SK-N-MC (cell line): ENCODE results near the gene HMGCS1.

Source experiments
- DNase-seq: peaks from one replicate; pipeline ENCODE4 v3.0.0-alpha.2; 2011; ENCODE audit warnings: low read depth, low spot score
- H3K27ac ChIP-seq: fragments of 200-600 bp; sonication (generic); 2 replicates; pipeline ENCODE4 v1.5.1; 2016; ENCODE audit warnings: mixed run types
- H3K36me3 ChIP-seq: fragments of 200-600 bp; sonication (generic); 2 replicates; pipeline ENCODE4 v1.6.1; 2017; ENCODE audit warnings: antibody characterized with exemption, low read length, mixed read lengths; ENCODE audit not compliant: insufficient read depth
- H3K4me3 ChIP-seq: fragments of 200-600 bp; sonication (generic); 2 replicates; pipeline ENCODE4 v1.5.1; 2016
- H3K9ac ChIP-seq: fragments of 200-600 bp; sonication (generic); 2 replicates; pipeline ENCODE4 v1.8.0; 2017; ENCODE audit warnings: mixed run types, mixed read lengths; ENCODE audit not compliant: insufficient read length
- H3K9me3 ChIP-seq: fragments of 200-600 bp; sonication (generic); 2 replicates; pipeline ENCODE4 v1.6.1; 2017; ENCODE audit warnings: low read depth, mild to moderate bottlenecking, antibody characterized with exemption, low read length, moderate library complexity, mixed read lengths
- EZH2 ChIP-seq: fragments of 200-600 bp; sonication (generic); IDR thresholded peaks from one replicate; pipeline ENCODE4 v1.6.1; 2017; ENCODE audit warnings: antibody characterized with exemption
- FOXP2 ChIP-seq: optimal IDR thresholded peaks from 2 replicates; pipeline ENCODE3; 2011; ENCODE audit warnings: mild to moderate bottlenecking, moderate library complexity; ENCODE audit not compliant: insufficient read depth; ENCODE audit errors: extremely low read length, control extremely low read depth
- POLR2AphosphoS5 ChIP-seq: IDR thresholded peaks from 2 replicates; pipeline ENCODE4 v1.6.1; 2012; ENCODE audit warnings: mild to moderate bottlenecking, low read depth, low read length, borderline replicate concordance

The HMGCS1 gene

DNA sequence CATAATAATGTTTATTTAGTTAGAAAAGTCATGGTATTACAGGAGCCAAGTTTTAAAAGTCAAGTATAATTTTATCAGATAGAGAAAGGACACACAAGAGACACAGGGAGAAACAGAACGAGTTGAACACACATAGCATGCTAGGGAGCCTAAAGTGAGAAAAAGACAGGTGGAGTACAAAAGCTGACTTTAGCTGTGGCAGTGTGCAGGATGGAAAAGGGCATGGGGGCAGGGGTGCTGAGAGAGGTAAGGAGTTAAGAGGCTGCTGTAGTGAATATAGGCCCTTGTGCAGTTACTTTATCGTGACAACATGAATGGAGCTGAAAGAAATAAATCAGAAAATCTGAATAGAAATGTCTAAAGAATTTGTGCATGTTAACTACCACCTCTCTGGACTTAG lies 18.0 kb downstream of the HMGCS1 start:
- TF ChIP-seq FOXP2 (no peak), POLR2AphosphoS5 (no peak)
- no peak for DNase-seq
- Histone ChIP-seq H3K36me3 (peaks cover 94% of the 10 kb centered on the region), H3K9me3 (no peaks in the 10 kb centered on the region), H3K9ac (no peak overlapping the region), H3K4me3 (no peak overlapping the region), H3K27ac (no peak overlapping the region)

DNA sequence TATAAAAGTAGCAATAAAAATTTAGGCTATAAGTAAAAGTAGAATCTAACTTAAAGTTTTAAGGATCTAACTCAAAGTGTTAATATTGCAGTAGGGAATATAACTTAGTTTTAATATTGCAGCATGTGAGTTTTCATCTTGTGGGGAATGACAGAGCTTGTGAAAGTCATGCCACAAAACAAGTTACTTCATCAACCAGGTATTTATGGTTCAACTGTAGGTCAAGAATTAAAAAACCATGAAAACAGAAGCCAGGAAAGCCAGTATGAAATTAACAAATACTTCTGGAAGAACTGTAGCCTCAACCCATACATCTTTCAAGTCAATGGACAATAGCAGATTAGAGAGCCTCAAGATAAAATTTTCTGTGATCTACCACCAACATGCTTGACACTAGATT lies 19.0 kb downstream of the HMGCS1 start:
- Histone ChIP-seq H3K9me3 (no peaks in the 10 kb centered on the region), H3K36me3 (peaks cover 96% of the 10 kb centered on the region), H3K9ac (no peak overlapping the region), H3K4me3 (no peak overlapping the region), H3K27ac (no peak overlapping the region)
- TF ChIP-seq POLR2AphosphoS5 (no peak), EZH2 (no peak), FOXP2 (no peak)
- DNase-seq: no peak

DNA sequence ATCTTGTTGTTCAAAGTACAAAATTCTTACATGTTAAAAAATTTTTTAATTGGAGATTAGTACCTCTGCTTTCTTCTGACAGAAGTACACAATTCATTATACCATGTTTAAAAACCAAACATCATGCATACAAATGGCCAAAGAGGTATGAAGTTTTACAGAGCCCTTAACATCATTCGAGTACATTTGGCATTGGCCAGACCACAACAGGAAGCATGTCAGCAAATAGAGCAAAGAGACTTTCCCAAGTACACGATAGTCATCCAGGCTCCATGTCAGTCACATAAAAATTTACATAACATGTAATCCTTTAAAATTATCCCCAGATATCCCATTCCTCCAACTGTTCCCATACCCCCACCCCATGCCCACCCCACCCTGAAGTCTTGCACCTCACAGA lies 22.5 kb downstream of the HMGCS1 start:
- Histone ChIP-seq H3K4me3 (no peak overlapping the region), H3K27ac (peak overlapping the region; percentile 30; the same call in 1 of the 2 replicates), H3K9ac (no peak overlapping the region), H3K36me3 (peaks cover 91% of the 10 kb centered on the region), H3K9me3 (no peaks in the 10 kb centered on the region)
- TF ChIP-seq EZH2 (no peak), FOXP2 (no peak), POLR2AphosphoS5 (no peak)
- no peak for DNase-seq

DNA sequence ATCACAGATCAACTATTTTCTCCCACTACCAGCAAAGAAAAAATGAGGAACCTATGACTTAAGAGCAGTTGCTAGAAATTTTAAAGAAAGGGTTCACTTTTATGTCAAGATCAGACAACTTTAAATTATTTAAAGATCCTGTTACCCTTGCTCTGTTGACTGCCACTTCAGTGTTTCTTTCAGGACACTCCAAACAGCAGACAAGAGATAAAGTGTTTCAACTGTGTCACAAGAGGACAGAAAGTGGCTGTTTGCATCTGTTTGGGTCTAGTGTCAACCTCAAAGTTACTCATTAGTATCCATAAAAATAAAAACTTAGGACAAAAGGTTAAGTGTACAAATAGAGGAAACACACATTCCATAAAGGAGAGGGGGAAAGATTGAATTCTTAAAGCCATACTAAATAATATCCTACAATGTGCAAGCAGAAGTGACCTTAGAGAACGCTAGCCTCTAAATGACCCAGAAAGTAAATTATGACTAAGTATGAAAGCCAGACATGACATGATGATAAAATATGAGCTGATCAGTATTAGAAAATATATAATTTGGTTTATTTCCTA lies 24.9 kb downstream of the HMGCS1 start:
- H3K4me3 ChIP-seq: no peak overlapping the region
- no peak for TF ChIP-seq EZH2
- TF ChIP-seq POLR2AphosphoS5: no peak
- TF ChIP-seq FOXP2: no peak
- H3K9ac ChIP-seq: no peak overlapping the region
- no peak overlapping the region for H3K27ac ChIP-seq
- no peaks in the 10 kb centered on the region for H3K9me3 ChIP-seq
- no peak for DNase-seq
- peaks cover 67% of the 10 kb centered on the region for H3K36me3 ChIP-seq

DNA sequence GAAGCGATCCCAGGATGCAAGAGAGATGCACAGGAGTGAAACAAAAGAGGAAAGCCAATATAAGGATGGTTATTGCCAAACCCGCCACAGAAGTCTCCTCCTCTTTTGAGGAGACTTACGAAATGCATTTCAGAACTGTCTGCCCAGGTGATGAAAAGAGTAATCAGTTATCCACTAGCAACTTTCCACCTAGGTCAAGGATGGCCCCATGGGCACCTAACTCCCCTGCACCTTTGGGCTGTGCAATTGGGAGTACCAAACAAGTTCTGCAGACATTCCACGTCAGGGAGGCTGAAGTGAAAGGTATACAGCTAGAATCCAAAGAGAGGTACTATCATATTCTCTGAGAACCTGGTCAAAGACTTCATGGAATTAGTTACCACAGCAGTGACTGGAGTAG lies 25.7 kb downstream of the HMGCS1 start:
- Histone ChIP-seq H3K9me3 (no peaks in the 10 kb centered on the region), H3K4me3 (no peak overlapping the region), H3K36me3 (peaks cover 59% of the 10 kb centered on the region), H3K9ac (no peak overlapping the region), H3K27ac (no peak overlapping the region)
- DNase-seq: no peak
- TF ChIP-seq FOXP2 (no peak), EZH2 (no peak), POLR2AphosphoS5 (no peak)

DNA sequence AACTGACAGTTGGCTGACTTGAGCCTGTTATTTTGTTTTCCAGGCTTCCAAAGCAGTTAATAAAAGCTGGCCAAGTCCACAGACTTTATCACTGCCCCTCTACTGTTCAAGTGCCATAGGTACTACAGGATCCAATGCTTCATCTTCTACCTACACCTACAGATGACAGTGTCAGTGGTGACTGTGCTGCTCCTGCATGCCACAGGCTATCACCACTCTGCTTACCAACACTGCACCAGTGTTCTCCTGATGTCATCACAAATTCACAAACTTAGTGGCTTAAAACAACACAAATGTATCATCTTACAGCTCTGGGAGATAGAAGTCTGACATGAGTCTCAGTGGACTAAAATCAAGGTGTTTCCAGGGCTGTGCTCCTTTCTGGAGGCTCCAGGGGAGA lies 26.6 kb downstream of the HMGCS1 start:
- DNase-seq: no peak
- Histone ChIP-seq H3K9ac (no peak overlapping the region), H3K9me3 (no peaks in the 10 kb centered on the region), H3K4me3 (no peak overlapping the region), H3K36me3 (peaks cover 53% of the 10 kb centered on the region), H3K27ac (peak overlapping the region; percentile 54; the same call in 1 of the 2 replicates)
- no peak for TF ChIP-seq EZH2
- TF ChIP-seq POLR2AphosphoS5: no peak
- TF ChIP-seq FOXP2: no peak

DNA sequence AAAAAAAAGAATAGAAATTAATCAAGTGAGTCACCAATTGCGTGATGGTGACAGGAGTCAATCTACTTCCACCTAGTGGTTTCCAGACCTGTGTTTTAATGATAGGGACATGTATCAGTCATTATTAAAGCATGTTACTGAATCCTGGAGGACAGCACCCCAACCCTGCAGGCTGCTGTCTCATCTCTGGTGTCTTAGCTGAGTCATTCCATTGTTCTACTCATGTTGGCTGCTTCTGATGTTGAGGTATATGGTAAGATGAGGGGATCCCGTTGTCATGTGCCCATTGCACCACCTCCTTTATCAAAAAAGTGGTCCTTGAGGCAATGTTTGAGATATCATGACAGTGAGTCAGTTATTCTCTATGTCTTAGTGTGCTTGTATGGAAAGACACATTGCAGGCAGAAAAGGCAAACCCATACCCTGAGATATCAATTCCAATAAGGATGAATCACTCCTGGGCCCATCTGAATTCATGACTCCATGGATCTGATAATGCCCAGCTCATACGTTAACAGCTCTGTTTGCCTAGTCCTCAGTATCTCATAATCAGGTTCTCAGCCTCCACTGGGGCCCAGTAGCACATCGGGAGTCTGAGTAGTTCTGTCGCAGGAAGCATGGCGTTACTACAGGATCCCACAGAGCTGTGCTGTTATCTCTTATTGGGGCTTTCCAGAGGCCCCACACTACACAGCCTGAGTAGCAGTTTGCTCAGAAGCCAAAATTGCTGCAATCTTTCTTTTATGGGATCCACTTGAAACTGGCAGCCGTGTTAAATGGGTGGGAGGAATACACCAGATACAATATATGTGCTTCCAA lies 31.2 kb downstream of the HMGCS1 start:
- no peak for DNase-seq
- H3K36me3 ChIP-seq: peaks cover 7% of the 10 kb centered on the region
- no peak overlapping the region for H3K27ac ChIP-seq
- no peak overlapping the region for H3K9ac ChIP-seq
- no peaks in the 10 kb centered on the region for H3K9me3 ChIP-seq
- no peak overlapping the region for H3K4me3 ChIP-seq
- TF ChIP-seq FOXP2 (no peak), POLR2AphosphoS5 (no peak), EZH2 (no peak)

DNA sequence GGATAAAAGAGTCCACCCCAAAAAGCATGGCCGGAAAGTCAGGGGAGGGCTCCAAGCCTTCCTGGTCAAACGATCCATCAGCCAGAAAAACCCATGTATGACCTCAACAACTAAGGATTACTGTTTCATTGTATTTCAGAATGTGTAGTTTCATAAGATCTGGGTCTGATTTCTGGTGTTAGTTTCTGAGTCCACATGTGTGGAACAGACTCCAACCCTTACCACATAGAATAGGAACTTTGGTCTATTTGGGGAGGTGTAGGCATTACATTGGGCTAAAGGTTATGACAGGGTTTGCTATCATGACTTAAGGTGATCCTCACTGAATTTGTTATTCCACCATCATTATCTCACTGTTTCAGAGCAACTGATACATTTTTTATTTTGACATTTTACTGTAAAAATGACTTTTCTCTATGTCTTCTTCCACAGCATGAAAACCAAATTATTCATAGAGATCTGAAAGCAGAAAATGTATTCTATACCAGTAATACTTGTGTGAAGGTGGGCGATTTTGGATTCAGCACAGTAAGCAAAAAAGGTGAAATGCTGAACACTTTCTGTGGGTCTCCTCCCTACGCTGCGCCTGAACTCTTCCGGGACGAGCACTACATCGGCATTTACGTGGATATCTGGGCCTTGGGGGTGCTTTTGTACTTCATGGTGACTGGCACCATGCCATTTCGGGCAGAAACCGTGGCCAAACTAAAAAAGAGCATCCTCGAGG lies 33.5 kb downstream of the HMGCS1 start:
- no peaks in the 10 kb centered on the region for H3K36me3 ChIP-seq
- no peak for DNase-seq
- no peaks in the 10 kb centered on the region for H3K9me3 ChIP-seq
- no peak overlapping the region for H3K27ac ChIP-seq
- no peak overlapping the region for H3K9ac ChIP-seq
- H3K4me3 ChIP-seq: no peak overlapping the region
- TF ChIP-seq EZH2 (no peak), FOXP2 (no peak), POLR2AphosphoS5 (no peak)

DNA sequence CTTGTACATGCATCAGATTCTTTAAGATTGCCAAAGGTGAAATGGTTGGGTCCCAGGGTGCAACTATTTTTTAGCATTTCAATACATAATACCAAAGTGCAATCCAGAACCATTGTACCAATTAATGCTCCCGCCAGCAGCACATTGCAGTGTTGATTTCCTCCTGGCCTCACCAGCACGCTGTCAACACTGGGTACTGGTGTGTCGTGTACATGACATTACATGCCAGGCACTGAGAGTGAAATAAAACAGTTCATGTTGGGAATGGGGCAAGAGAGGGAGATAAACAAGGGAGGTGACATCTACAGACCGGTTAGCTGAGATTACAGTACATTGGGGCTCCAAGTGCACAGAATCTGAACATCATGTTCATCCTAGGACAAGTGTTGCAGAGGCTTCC lies 37.8 kb downstream of the HMGCS1 start:
- no peak for DNase-seq
- Histone ChIP-seq H3K36me3 (no peaks in the 10 kb centered on the region), H3K9ac (no peak overlapping the region), H3K9me3 (no peaks in the 10 kb centered on the region), H3K4me3 (no peak overlapping the region), H3K27ac (no peak overlapping the region)
- no peak for TF ChIP-seq EZH2
- no peak for TF ChIP-seq POLR2AphosphoS5
- TF ChIP-seq FOXP2: no peak
